Liver (tissue), 9 donors: ENCODE data around the gene SLC7A10. TPM values are rescaled to one million over a fixed set of nuclear protein-coding genes. Genes with fewer than 3 reads are reported as not detected.

Experiments used
- DNase-seq: peaks from one replicate; pipeline ENCODE4 v3.0.0-alpha.2; 2017; ENCODE audit warnings: low spot score
- H3K27ac ChIP-seq, 2 donors: one replicate each; pipeline ENCODE4 v1.7.0; 2013; ENCODE audit warnings: inconsistent platforms in 2 of 2, low read length in 2 of 2, control low read depth in 1 of 2, low read depth in 1 of 2, mild to moderate bottlenecking in 1 of 2
- H3K27me3 ChIP-seq, 4 donors: one replicate each; pipeline versions ENCODE4 v1.6.1 to v1.7.0; 2013; ENCODE audit warnings: low read length in 3 of 4, inconsistent platforms in 1 of 4, mild to moderate bottlenecking in 1 of 4, moderate library complexity in 1 of 4; ENCODE audit not compliant: control insufficient read depth in 4 of 4, insufficient read depth in 4 of 4
- H3K36me3 ChIP-seq, 4 donors: one replicate each; pipeline versions ENCODE4 v1.6.1 to v1.7.0; 2013; ENCODE audit warnings: low read length in 3 of 4, mild to moderate bottlenecking in 3 of 4, low read depth in 1 of 4, moderate library complexity in 1 of 4; ENCODE audit not compliant: control insufficient read depth in 4 of 4, insufficient read depth in 3 of 4
- H3K4me1 ChIP-seq, 4 donors: one replicate each; pipeline versions ENCODE4 v1.6.1 to v1.7.0; 2013; ENCODE audit warnings: low read length in 3 of 4, mild to moderate bottlenecking in 3 of 4, moderate library complexity in 1 of 4; ENCODE audit not compliant: control insufficient read depth in 4 of 4, insufficient read depth in 4 of 4
- H3K4me3 ChIP-seq, 3 donors: one replicate each; pipeline versions ENCODE4 v1.6.1 to v1.7.0; 2013; ENCODE audit warnings: low read length in 3 of 3, control low read depth in 1 of 3, low read depth in 1 of 3, mild to moderate bottlenecking in 1 of 3
- H3K9ac ChIP-seq, 2 donors: one replicate each; pipeline ENCODE4 v1.7.0; 2013; ENCODE audit warnings: low read length in 2 of 2, mild to moderate bottlenecking in 2 of 2, moderate library complexity in 2 of 2, control low read depth in 1 of 2, low read depth in 1 of 2
- H3K9me3 ChIP-seq, 4 donors: one replicate each; pipeline versions ENCODE4 v1.6.1 to v1.7.0; 2013; ENCODE audit warnings: low read length in 3 of 4; ENCODE audit not compliant: control insufficient read depth in 4 of 4
- EGR1 ChIP-seq, 2 donors: IDR thresholded peaks; 2 replicates each; pipeline ENCODE4 v1.6.1; 2016 to 2018; ENCODE audit warnings: antibody characterized with exemption in 2 of 2, low read depth in 2 of 2
- FOXA1 ChIP-seq: IDR thresholded peaks from 2 replicates; pipeline ENCODE4 v1.6.1; 2016; ENCODE audit warnings: antibody characterized with exemption
- FOXA2 ChIP-seq: IDR thresholded peaks from 2 replicates; pipeline ENCODE4 v1.6.1; 2016; ENCODE audit warnings: antibody characterized with exemption
- GABPA ChIP-seq, 2 donors: IDR thresholded peaks in 1 of 2; conservative IDR thresholded peaks in 1 of 2; 2 replicates each; pipeline ENCODE4 v1.6.1; 2016; ENCODE audit warnings: antibody characterized with exemption in 2 of 2, mild to moderate bottlenecking in 1 of 2, moderate library complexity in 1 of 2
- HNF4A ChIP-seq, 2 donors: conservative IDR thresholded peaks; 2 replicates each; pipeline ENCODE4 v1.6.1; 2016; ENCODE audit warnings: antibody characterized with exemption in 2 of 2, mild to moderate bottlenecking in 2 of 2
- HNF4G ChIP-seq: IDR thresholded peaks from 2 replicates; pipeline ENCODE4 v1.6.1; 2016; ENCODE audit warnings: antibody characterized with exemption
- JUND ChIP-seq, 2 donors: IDR thresholded peaks; 2 replicates each; pipeline ENCODE4 v1.6.1; 2016; ENCODE audit warnings: antibody characterized with exemption in 2 of 2
- NR2F2 ChIP-seq: IDR thresholded peaks from 2 replicates; pipeline ENCODE4 v1.6.1; 2016; ENCODE audit warnings: antibody characterized with exemption
- RAD21 ChIP-seq, 2 donors: IDR thresholded peaks; 2 replicates each; pipeline ENCODE4 v1.6.1; 2016; ENCODE audit warnings: antibody characterized with exemption in 2 of 2, mild to moderate bottlenecking in 2 of 2
- RXRA ChIP-seq, 2 donors: IDR thresholded peaks; 2 replicates each; pipeline ENCODE4 v1.6.1; 2017 to 2018; ENCODE audit warnings: antibody characterized with exemption in 2 of 2, mild to moderate bottlenecking in 1 of 2
- SP1 ChIP-seq: IDR thresholded peaks from 2 replicates; pipeline ENCODE4 v1.6.1; 2018; ENCODE audit warnings: antibody characterized with exemption, mild to moderate bottlenecking
- TAF1 ChIP-seq: conservative IDR thresholded peaks from 2 replicates; pipeline ENCODE4 v1.6.1; 2016; ENCODE audit warnings: antibody characterized with exemption, mild to moderate bottlenecking
- YY1 ChIP-seq: IDR thresholded peaks from 2 replicates; pipeline ENCODE4 v1.6.1; 2016; ENCODE audit warnings: antibody characterized with exemption, mild to moderate bottlenecking
- WGBS: extraction: QIAGEN DNeasy Blood & Tissue Kit; methylation state at CpG from one replicate; pipeline ENCODE4 v1.1.7; 2013; 5-methylcytosine and 5-hydroxymethylcytosine counted together
- polyA plus RNA-seq, 2 donors: library from polyadenylated mRNA; stranded (reverse) in 1 of 2; unstranded in 1 of 2; fragments of 200-250 nt in 1 of 2; fragments of >200 nt in 1 of 2; fragmentation: Nextera tagmentation in 1 of 2; extraction: Ambion mirVana in 1 of 2; gene quantifications; one replicate each; pipeline versions ENCODE4 v1.2.1 to v1.2.3, GENCODE V29; 2013 to 2015
- total RNA-seq, 2 donors: library from RNA; depleted of rRNA; stranded (reverse); fragments of >200 nt; gene quantifications; one replicate each; pipeline ENCODE4 v1.2.3, GENCODE V29; 2014
- TF ChIP-seq, protein P1 (sequence below): fragments of 150-350 bp; IDR thresholded peaks from 2 replicates; pipeline ENCODE4 v1.5.1; 2017; ENCODE audit warnings: improper control_type of control experiment, low read depth, low read length; ENCODE audit not compliant: missing input control
- TF ChIP-seq, protein P2 (sequence below): IDR thresholded peaks from 2 replicates; pipeline ENCODE4 v1.6.1; 2016; ENCODE audit warnings: antibody characterized with exemption
- TF ChIP-seq, protein P3 (sequence below): IDR thresholded peaks from 2 replicates; pipeline ENCODE4 v1.6.1; 2016; ENCODE audit warnings: antibody characterized with exemption
- TF ChIP-seq, protein P4 (sequence below): IDR thresholded peaks from 2 replicates; pipeline ENCODE4 v1.6.1; 2016; ENCODE audit warnings: antibody characterized with exemption, mild to moderate bottlenecking
- TF ChIP-seq, protein P5 (sequence below): IDR thresholded peaks from 2 replicates; pipeline ENCODE4 v1.6.1; 2016; ENCODE audit warnings: antibody characterized with exemption
- donor health status: healthy.
- donor health status: healthy.
- donor health status: healthy.
- donor health status: healthy.
- donor health status: healthy.

Gene SLC7A10
- total and polyA plus RNA-seq, 4 donors, result not detected

DNA sequence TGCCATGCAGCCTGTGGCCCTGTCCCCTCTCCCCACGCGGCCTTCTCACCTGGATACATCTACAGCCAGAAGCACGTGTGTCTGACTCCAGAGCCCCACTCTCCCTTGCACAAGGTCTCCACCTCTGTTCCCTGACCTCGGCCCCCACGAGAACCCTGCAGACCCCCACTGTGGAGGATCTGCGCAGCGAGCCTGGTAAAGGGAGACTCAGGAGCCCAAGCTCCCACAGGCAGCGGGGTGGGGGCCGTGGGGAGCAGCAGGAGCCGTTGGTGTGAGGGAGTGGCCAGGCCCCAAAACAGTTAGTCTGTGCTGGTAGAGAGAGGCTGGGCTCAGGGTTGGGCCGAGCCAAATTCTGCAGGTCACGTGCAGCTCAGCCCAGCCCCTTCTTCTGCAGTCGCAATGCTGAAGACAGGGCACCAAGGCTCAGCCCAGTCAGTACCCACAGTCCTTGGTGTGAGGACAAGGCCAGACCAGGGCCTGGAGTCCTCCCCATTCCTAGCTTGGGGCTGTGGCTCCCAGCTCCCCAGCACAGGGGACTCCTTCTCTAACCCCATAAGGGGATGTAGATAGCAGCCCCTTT, 28.7 kb upstream of the SLC7A10 start:
- H3K4me1 ChIP-seq, result peaks cover 2 to 15% (median 6%) of the 10 kb centered on the region in 4 donors
- no peaks in the 10 kb centered on the region for H3K9me3 ChIP-seq
- H3K36me3 ChIP-seq, result no peaks in the 10 kb centered on the region
- H3K4me3 ChIP-seq, result no peak overlapping the region
- no peaks in the 10 kb centered on the region for H3K27me3 ChIP-seq
- TF ChIP-seq HNF4G, result no peak
- no peak for TF ChIP-seq TAF1
- no peak for TF ChIP-seq HNF4A (conservative IDR thresholded peaks at IDR 0.05)
- TF ChIP-seq, protein P1, sequence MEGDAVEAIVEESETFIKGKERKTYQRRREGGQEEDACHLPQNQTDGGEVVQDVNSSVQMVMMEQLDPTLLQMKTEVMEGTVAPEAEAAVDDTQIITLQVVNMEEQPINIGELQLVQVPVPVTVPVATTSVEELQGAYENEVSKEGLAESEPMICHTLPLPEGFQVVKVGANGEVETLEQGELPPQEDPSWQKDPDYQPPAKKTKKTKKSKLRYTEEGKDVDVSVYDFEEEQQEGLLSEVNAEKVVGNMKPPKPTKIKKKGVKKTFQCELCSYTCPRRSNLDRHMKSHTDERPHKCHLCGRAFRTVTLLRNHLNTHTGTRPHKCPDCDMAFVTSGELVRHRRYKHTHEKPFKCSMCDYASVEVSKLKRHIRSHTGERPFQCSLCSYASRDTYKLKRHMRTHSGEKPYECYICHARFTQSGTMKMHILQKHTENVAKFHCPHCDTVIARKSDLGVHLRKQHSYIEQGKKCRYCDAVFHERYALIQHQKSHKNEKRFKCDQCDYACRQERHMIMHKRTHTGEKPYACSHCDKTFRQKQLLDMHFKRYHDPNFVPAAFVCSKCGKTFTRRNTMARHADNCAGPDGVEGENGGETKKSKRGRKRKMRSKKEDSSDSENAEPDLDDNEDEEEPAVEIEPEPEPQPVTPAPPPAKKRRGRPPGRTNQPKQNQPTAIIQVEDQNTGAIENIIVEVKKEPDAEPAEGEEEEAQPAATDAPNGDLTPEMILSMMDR, result no peak
- TF ChIP-seq GABPA (IDR thresholded peaks at IDR 0.05 in 1 of 2, conservative IDR thresholded peaks at IDR 0.05 in 1 of 2), result no peak
- no peak for TF ChIP-seq SP1
- H3K27ac ChIP-seq, result no peak overlapping the region
- WGBS, result 89% methylated on average over 13 of the region's 13 CpGs
- DNase-seq, result no peak
- no peak overlapping the region for H3K9ac ChIP-seq

DNA sequence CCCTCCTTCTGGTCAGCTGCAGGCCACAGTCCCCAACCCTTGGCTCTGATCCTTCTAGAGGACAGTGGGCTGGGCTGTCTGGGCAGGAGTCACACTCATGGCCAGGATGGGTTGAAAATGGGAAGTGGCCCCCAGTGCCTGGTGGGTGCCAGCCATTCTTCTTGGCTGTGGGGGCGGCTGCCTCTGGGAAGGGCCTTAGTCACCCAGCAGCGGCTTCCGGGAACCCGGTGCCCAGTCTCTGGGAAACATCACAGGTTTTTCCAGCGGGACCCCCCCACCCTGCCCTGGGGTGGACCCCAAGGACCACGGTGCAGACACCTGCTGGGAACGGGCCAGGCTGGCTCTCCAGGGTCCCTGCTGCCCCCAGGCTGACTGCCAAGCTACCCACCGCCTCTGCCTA, 27.3 kb upstream of the SLC7A10 start:
- TF ChIP-seq EGR1 (IDR thresholded peaks at IDR 0.05; ENCODE audit: low read depth in 2 of 2) (no peak), NR2F2 (no peak), RAD21 (IDR thresholded peaks at IDR 0.05) (no peak), RXRA (IDR thresholded peaks at IDR 0.05) (no peak), GABPA (IDR thresholded peaks at IDR 0.05 in 1 of 2, conservative IDR thresholded peaks at IDR 0.05 in 1 of 2) (no peak), YY1 (no peak), FOXA2 (no peak), FOXA1 (no peak), HNF4A (conservative IDR thresholded peaks at IDR 0.05) (no peak), HNF4G (no peak), TAF1 (no peak), JUND (IDR thresholded peaks at IDR 0.05) (no peak), SP1 (no peak)
- TF ChIP-seq, protein P2, sequence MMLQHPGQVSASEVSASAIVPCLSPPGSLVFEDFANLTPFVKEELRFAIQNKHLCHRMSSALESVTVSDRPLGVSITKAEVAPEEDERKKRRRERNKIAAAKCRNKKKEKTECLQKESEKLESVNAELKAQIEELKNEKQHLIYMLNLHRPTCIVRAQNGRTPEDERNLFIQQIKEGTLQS, result no peak
- TF ChIP-seq, protein P3, sequence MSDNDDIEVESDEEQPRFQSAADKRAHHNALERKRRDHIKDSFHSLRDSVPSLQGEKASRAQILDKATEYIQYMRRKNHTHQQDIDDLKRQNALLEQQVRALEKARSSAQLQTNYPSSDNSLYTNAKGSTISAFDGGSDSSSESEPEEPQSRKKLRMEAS, result no peak
- TF ChIP-seq, protein P1, result no peak
- TF ChIP-seq, protein P4, sequence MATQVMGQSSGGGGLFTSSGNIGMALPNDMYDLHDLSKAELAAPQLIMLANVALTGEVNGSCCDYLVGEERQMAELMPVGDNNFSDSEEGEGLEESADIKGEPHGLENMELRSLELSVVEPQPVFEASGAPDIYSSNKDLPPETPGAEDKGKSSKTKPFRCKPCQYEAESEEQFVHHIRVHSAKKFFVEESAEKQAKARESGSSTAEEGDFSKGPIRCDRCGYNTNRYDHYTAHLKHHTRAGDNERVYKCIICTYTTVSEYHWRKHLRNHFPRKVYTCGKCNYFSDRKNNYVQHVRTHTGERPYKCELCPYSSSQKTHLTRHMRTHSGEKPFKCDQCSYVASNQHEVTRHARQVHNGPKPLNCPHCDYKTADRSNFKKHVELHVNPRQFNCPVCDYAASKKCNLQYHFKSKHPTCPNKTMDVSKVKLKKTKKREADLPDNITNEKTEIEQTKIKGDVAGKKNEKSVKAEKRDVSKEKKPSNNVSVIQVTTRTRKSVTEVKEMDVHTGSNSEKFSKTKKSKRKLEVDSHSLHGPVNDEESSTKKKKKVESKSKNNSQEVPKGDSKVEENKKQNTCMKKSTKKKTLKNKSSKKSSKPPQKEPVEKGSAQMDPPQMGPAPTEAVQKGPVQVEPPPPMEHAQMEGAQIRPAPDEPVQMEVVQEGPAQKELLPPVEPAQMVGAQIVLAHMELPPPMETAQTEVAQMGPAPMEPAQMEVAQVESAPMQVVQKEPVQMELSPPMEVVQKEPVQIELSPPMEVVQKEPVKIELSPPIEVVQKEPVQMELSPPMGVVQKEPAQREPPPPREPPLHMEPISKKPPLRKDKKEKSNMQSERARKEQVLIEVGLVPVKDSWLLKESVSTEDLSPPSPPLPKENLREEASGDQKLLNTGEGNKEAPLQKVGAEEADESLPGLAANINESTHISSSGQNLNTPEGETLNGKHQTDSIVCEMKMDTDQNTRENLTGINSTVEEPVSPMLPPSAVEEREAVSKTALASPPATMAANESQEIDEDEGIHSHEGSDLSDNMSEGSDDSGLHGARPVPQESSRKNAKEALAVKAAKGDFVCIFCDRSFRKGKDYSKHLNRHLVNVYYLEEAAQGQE, result no peak
- TF ChIP-seq, protein P5, sequence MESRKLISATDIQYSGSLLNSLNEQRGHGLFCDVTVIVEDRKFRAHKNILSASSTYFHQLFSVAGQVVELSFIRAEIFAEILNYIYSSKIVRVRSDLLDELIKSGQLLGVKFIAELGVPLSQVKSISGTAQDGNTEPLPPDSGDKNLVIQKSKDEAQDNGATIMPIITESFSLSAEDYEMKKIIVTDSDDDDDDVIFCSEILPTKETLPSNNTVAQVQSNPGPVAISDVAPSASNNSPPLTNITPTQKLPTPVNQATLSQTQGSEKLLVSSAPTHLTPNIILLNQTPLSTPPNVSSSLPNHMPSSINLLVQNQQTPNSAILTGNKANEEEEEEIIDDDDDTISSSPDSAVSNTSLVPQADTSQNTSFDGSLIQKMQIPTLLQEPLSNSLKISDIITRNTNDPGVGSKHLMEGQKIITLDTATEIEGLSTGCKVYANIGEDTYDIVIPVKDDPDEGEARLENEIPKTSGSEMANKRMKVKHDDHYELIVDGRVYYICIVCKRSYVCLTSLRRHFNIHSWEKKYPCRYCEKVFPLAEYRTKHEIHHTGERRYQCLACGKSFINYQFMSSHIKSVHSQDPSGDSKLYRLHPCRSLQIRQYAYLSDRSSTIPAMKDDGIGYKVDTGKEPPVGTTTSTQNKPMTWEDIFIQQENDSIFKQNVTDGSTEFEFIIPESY, result no peak
- peaks cover 6 to 29% (median 18%) of the 10 kb centered on the region in 4 donors for H3K4me1 ChIP-seq
- no peak for DNase-seq

More for the DNA sequence above, 27.3 kb upstream of the SLC7A10 start:
- Histone ChIP-seq H3K9ac (no peak overlapping the region), H3K27me3 (no peaks in the 10 kb centered on the region), H3K27ac (no peak overlapping the region), H3K4me3 (no peak overlapping the region), H3K9me3 (no peaks in the 10 kb centered on the region), H3K36me3 (no peaks in the 10 kb centered on the region)
- WGBS, result 87% methylated on average over 8 of the region's 8 CpGs
